ENCODE data around the gene YKT6.

DNA sequence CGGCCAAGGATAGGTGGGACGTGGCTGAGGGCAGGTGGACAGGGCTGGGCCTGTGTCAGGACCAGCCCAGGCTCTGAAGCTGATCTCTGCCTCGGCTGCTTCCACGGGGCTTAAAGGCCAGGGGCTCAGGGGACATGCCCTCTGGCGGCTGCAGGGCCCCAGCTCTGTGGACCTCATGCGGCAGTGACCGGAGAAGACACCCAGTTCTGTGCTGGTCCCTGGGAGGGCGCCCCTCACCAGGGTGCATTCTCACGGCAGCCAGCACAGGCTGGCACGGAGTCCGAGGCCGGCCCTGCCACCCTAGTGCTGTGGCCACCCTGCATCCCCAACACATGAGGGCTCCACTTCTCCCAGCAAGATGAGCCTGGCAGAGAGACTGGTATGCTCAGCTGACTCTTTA is 30.3 kb downstream of the YKT6 start:
- no peak for TF ChIP-seq POLR2AphosphoS5 (IDR thresholded peaks at IDR 0.05; ENCODE audit: insufficient read depth, low read depth, low read length)
- TF ChIP-seq CTCF (IDR thresholded peaks at IDR 0.05; ENCODE audit: extremely low read depth in 1 of 2, insufficient read depth in 1 of 2, low read depth in 1 of 2, low read length in 2 of 2): no peak
- TF ChIP-seq POLR2A (IDR thresholded peaks at IDR 0.05; ENCODE audit: low read depth, low read length): no peak
- TF ChIP-seq EZH2 (IDR thresholded peaks at IDR 0.05; ENCODE audit: borderline replicate concordance, low read depth, low read length, severe bottlenecking): no peak
- TF ChIP-seq JUN (IDR thresholded peaks at IDR 0.05; ENCODE audit: borderline replicate concordance, insufficient read depth, insufficient read length, low read depth): no peak
- TF ChIP-seq GATA2 (IDR thresholded peaks at IDR 0.05; ENCODE audit: insufficient read depth, insufficient read length, low read depth, low read length): no peak

Measured in endothelial cell of umbilical vein (primary cell).